SW480 (cell line): ENCODE results near the gene SBF2.
"Not testable (repeated sequence)": the region's sequence is repeated elsewhere in the genome, so short reads cannot be mapped to it uniquely, and the experiment has no call there.

Source experiments
- DNase-seq: peaks from one replicate; pipeline ENCODE4 v3.0.0-alpha.2; 2016; ENCODE audit warnings: low spot score

Gene SBF2

DNA sequence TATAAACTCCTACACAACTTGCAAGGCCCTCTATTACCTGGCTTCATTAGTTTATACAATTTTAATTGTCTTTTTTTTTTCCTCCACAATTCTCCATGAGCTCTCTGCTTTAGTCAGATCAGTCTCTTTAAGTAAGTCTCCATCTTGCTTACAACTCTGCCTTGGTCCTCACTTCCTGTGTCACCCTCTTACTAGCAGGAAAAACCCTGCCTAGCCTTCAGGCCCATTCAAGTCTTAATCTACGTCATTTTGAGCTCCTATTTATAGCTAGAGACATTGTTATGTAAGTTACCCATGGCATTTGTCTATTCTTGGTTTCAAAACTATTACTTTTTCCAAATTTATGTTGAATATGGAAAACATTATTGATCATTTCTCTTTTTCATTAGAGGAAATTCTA lies 177.4 kb downstream of the SBF2 start:
- no peak for DNase-seq

DNA sequence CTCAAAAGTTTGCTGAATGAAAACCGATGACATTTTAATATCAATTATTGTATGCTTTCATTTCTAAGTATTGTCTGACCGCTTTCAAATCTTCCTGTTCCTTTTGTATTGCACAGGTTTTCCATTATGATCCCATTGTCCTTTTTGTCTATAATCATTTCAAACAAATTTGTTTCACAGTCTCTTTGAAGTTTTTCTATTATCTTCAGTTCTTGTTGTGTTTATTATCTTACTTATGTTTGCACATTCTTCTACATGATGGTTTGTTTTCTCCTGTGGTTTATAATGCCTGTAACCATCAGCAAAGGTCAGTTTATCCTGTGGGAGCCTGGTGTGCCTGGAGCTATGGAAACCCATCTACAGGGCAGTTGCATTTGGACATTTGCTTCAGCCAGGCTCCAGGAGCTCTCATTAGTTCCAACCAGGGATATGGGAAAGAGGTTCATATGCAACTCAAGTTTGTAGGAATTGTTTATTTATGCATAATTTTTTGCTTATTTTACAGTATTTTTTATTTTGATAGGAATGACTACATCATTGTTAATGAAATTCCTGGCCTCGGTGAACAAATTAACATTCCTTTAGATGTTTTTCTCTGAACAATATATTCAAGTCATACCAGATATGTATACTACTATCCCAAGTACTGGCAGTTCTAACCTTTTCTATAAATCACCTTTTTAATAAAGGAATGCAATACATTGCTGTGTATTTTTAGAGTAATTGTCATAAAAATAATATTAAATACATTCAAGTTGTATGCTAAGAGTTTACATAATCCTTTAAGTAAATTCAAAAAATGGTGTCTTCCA lies 179.2 kb downstream of the SBF2 start:
- no peak for DNase-seq

GRCh38 chr11:10113852-10114251 lies 180.2 kb downstream of the SBF2 start:
- DNase-seq: no peak

DNA sequence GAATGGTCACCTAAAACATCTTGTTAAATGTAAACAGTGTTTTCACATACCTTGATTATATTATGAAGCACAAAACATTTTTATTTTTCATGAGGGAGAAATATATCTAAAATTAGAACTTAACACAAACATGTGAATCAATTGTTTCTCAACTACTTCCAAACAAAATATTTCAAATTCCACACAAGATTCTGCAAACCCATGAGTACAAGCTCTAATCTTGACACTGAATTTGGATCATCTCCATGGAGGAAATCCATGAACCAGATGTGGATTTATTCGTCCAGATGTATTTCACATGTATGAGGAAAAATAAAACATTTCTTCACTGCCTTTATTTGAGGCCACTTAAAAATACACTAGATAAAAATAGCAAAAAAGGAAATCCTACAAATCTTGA lies 184.2 kb downstream of the SBF2 start:
- no peak for DNase-seq

DNA sequence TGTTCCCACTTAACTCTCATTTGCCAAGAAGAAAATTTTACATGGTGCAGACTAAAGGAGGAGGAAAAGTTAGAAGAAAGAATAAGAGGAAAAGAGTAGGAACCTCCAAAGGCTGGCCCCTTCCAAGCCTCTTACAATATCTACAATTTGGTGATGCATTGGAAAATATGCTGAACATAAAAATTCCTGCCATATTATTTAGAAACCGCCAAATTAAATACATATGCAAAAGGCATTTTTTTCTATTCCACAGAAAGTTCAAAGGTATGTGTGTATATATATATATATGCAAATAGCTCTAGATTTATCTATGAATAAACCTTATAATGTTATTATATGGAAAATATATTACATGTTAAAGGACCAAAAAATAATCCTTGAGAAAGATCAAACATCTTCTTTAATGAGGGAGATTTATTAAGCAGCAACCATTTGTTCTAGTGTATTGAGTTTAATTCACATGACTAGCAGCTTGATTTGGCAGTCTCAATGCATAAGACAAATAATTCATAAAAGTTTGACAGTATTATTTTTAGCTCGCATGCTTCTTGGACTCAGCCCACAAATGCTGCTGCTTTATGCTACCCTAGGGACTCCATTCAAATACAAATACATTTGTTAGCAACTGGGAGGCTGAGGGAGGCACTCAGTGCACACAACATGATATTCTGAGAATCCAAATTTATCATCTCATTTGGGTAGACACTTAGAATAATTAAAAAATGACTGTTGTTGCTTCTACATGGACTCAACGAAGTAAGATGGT lies 184.9 kb downstream of the SBF2 start:
- no peak for DNase-seq

- no peak for DNase-seq
Measured at GRCh38 chr11:10107497-10107896, 186.5 kb downstream of the SBF2 start.

GRCh38 chr11:10097615-10098014 lies 196.4 kb downstream of the SBF2 start:
- no peak for DNase-seq

GRCh38 chr11:10096987-10097386 lies 197.0 kb downstream of the SBF2 start:
- DNase-seq: no peak

GRCh38 chr11:10095412-10096208 lies 198.4 kb downstream of the SBF2 start:
- no peak for DNase-seq

GRCh38 chr11:10092426-10092825 lies 201.6 kb downstream of the SBF2 start:
- no peak for DNase-seq

DNA sequence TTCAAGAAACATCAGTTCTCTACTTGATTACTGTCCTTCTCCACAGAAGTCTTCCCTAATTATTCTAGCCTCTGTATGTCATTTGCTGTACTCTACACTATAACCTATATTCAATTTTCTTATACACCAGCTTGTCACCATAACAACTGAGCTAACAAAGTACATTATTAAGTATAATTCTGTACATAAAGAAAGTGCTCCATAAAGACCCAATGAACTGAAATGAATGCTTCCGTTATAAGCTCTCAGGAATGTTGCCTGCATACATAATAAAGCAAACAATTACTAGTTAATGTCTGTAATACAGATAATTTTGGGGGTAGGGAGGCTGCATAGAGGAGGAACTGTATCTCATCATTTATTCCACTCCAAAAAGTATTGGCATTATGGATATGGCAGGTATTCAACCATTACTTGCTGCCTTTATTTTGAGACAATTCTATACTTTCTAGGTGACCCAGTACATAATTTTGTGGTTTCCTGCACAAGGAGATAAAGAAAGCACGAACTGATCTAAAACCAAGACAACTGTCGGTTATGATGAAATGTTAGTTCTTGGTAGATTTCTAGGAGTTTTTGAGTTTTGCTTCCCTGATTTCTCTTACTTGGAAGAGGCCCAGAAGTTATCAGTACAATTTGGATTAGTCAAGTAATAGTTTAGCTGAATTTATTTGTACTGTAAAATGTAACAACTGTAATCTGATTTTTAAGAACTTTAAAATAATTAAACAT lies 202.5 kb downstream of the SBF2 start:
- DNase-seq: no peak

DNA sequence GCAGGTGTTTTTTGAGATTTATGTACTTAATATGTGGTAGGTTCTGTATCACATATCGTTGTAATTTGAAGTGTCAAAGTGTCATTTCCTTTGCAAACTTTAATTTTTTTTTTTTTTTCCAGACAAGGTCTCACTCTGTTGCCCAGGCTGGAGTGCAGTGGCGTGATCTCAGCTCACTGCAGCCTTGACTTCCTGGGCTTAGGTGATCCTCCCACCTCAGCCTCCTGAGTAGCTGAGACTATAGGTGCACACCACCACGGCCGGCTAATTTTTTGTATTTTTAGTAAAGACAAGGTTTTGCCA lies 206.1 kb downstream of the SBF2 start:
- DNase-seq: not testable (repeated sequence)

DNA sequence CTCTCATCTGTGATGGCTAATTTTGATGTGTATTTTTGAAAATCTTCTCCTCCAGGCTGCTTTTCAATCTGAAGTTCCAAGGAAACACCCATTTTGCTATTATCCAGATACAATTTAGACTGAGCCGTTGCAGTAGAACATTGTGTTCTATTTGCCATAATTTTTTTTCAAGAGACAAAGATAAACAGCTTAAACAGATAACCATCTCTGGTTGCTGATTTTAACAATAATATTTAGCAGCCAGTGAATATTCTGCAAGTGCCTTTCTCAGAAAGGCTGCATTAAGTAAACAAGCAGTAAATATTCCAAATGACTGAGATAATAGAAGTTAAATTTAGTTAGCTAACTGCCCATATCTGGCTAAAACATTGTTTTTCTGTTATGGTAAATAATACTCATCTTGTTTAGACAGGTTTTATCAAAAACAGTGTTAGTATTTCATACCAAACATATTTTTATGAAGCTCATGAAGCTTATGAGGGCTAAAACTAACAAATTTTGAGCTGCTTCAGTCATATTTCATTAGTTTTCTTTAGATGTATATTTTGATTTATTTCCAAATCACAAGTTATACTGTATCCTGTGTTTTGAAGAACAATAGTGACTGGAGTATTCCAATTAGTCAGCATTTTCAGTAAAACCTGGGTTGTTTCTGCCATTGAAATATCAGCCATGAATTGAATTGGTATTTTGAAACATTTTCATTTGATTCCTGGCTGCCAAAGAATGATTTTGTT lies 206.7 kb downstream of the SBF2 start:
- DNase-seq: no peak

DNA sequence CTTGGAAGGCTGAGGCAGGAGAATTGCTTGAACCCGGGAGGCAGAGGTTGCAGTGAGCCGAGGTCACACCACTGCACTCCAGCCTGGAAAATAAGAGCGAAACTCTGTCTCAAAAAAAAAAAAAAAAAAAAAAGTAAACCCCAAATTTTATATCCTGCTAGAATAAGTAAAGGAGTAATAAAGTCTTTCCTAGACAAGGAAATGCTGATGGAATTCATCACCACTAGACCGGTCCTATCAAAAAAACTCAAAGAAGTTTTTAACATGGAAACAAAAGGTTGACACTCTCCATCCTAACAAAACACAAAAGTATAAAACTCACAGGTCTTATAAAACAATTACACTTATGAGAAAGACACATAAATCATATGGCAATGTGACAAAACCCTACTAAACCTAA lies 213.9 kb downstream of the SBF2 start:
- no peak for DNase-seq

DNA sequence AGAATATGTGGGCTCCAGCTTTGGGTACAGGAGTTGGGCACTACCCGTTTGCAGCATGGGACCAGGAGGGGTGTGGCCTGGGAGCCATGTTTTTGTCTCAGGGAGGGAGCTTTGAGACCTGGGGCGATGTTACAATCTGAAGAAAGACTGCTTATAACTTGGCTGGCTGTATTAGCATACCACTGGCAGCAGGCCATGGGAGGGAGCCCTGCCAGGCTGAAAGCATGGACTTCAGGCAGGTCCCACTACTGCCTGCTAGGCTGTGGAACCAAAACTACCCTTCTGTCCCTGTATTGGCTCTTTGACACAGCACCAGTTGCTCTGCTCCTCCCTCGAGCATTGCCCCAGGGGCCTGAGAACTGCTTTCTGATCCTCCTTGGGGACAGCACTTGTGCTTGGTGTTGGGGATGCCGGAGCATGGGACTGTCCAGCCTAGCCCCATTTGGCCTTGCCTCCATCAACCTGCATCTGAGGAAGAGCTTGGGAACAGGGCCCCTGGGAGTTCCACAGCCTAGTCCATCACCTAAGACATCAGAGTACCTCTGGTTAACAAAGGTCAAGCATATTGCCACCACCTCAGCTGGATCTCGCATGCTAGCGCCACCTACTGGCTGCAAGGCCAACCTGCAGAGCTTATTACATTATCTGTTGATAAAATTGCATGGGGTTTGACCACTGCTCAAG lies 217.4 kb downstream of the SBF2 start:
- peak; percentile 9 for DNase-seq

DNA sequence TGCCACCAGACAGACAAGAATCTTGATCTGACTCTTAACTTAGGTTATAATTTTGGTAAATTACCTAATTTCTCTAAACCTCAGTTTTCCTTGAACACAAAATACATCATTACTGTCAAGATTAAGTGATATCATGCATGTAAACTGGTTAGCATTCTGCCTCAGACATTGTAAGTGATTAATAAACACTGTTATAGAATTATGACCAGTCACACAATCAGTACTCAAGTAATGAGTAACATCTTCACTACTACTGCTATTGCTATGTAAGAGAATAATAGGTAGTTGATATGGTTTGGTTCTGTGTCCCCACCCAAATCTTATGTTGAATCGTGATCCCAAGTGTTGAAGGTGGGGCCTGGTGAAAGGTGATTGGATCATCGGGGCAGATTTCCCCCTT lies 218.9 kb downstream of the SBF2 start:
- no peak for DNase-seq

- DNase-seq: no peak
Measured at GRCh38 chr11:10072841-10073240, 221.2 kb downstream of the SBF2 start.

GRCh38 chr11:10072142-10072541 lies 221.9 kb downstream of the SBF2 start:
- DNase-seq: no peak

- no peak for DNase-seq
Measured at GRCh38 chr11:10067629-10068300, 226.3 kb downstream of the SBF2 start.

DNA sequence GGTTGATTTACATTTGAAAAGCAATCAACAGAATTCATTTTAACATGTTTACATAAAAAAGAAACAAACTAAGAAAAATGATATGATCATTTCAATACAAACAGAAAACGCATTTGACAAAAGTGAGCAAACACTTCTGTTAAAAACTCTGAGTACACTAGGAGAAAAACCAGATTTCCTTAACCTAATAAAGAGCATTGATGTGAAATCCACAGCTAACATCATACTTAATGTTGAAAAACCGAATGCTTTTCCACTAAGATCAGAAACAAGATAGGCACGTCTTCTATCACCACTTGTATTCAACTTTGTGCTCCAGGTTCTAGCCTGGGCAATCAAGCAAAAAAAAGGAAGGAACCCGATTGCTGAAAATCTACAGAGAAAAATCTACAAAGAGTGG lies 227.6 kb downstream of the SBF2 start:
- DNase-seq: no peak
